NCI-H187 (cell line): ENCODE measurements around the gene IRAK2.

Source experiments
- DNase-seq, 2 experiments: peaks; one replicate each; lab custom pipeline; 2025; lab: John Stamatoyannopoulos, UW

The IRAK2 gene

DNA sequence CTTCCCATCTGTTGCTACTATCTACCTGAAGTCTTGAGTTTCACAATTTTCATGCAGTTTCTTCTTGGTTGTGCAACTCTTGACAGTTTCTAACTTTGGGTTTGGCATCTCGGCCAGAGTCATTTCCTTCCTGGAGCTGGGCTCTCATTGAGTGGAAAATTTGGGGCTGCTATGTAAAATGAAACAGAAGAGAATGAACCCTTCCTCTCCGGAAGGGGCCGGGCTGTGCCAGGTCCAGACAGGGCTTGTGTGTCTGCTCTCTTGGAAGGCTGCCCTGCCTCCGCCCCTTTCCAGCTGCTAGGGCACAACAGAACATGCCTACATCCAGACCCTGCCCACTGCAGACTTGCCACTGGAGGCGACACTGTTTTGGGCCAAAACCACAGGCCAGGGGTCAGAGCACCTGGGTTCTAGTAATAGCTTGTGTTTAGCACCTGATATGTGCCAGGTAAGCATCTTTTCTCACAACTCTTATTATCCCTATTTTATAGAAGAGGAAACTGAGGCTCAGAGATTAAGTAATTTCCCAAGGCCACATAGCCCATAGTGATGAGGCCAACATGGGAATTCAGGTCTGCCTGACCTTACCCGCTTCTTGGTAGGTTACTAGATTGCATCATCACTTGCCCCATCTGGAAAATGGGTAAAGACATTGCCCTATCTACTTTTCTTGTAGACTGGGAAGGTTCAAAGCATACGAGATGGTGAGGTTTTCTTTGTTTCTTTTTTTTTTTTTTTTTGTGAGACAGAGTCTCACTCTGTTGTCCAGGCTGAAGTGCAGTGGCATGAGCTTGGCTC lies 25.0 kb downstream of the IRAK2 start:
- DNase-seq: no peak

DNA sequence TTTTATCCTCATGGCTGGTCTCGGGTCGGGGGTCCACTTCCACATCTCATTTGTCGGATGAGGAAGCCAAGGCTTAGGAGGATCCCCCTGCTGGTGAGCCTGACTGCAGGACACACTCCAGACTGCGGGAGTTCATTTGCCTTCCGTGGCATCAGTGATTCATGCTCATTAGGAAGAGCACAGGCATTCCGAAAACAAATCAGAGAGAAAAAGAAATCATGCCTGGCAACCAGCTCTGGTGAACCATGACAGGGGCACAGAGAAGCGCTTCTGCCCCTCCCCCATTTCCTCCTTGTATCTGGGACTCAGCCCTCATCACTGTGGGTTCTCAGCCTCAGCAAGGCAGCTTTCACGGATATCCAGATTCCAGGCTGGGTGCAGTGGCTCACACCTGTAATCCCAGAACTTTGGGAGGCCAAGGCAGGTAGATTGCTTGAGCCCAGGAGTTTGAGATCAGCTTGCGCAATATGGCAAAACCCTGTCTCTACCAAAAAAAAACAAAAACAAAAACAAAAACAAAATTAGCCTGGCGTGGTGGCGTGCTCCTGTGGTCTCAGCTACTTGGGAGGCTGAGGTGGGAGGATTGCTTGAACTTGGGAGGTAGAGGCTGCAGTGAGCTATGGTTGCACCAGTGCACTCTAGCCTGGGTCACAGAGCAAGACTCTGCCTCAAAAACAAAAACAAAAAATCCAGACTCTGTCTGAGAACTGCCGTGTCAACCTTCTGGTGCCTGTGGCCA lies 28.4 kb downstream of the IRAK2 start:
- DNase-seq: no peak

DNA sequence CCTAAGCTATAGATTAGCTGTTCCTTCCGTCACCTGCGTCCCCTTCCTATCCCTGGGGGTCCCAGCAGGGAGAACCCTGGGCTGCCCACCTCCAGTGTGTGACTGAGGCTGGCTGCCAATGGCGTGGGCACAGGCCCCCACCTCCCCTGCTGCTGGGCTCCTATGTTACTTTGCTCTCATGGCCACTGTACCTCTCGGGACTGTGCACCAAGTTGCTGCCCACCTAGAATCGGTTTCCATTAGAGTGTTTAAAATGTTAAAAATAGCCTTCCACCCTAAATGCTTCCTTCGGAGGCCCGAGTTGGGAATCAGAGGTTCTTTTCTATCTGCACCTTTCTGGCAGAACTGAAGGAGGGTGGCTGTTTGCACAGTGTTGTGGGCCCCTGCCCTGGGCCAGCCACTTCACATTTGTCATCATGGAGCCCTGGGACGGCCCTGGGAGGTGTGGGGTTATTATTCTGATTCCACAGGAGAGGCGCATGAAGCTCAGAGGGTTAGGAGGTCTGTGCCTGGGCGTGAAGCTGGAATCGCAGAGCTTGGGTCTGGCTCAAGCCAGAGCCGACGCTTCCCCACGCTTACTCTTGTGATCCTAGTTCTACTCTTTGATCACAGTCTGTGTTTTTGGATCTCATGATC lies 29.1 kb downstream of the IRAK2 start:
- no peak for DNase-seq

DNA sequence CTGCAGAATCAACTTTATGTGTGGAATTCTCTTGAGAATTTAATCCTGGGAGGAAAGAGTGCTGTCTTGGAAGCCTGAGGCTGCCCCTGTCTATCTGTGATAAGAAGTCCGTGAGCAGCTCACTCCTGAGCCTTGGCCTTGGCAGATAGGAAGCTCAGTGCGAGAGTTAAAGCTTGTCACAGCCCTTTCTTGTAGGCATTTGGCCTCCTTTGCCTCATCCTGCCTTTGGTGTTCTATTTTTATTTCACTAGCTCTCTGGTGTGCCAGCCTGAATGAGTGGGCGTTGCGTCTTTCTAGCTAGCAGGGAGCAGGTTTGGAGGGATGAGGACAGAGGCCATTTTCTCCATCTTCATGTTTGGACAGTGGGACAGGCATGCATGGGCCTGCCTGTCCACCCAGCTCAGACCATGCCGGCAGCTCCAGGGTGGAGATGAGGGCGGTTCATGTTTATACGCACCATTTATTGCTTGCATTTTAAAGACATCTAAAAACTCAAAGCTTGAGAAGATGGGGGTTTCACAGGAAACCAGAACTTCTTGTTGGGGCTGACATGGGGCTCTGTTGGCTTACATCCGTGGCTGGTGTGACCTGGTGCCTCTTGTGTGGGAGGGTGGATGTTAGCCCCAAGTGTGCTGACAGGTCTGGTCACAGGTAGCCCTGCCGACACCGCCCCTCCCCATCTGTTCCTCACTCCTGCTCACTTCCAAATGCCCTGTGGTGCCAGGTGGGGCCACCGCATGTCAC lies 29.8 kb downstream of the IRAK2 start:
- no peak for DNase-seq

DNA sequence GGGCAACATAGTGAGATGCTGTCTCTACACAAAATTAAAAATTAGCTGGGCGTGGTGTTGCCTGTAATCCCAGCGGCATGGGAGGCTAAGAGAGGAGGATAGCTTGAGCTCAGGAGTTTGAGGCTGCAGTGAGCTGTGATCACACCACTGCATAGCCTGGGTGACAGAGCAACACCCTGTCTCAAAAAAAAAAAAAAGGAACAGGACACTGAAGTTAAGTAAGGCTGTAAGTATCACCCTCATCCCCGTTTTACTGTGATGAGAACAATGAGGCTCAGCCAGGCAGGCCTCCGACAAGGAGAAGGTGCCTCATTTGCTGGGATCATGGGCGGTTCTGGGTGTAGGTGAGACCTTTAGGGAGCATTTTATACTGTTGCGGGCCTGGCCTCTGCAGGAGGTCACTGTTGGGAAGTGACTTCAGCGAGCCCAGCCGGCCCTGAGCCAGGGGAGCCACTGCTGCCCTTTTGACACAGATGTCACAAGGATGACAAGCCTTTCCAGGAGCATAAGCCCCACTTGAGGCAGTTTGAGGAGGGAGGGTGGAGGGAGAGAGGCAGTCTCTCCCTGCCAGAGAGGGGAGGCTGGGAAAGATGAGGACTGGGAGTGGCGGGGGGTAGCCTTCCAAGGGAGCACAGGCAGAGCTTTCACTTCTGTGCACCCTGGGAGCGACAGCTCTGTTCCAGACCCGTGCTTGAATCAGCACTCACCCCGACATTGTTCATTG lies 30.8 kb downstream of the IRAK2 start:
- DNase-seq: no peak

DNA sequence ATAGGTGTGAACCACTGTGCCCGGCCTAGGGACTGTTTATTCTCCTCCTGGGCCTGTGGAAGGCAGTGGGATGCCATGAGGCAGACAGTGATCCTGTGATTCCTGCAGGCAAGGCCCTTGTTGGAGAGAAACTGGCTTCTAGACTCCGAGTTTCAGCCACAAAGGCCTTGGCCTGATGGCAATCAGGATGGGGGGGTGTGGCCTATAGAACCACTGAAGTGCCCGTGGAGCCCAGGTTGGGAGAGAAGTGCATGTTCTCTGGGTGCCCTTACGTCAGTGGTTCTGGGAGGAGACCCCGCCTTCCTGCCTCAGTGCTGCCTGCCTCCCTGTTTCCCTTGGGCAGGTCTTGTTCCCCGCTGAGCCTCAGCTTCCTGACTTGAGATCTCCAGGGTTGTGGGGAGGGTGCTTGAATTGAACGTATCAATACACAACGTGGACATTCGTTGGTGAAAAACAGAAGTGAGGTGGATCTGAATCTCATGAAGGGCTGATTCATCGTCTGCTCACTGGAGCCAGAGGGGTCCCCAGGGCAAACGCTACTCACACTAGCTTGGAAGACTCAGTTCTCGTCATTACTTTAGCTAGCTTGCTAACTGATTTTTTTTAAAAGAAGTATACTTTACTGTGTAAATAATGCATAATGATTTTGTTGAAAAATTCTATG lies 31.8 kb downstream of the IRAK2 start:
- DNase-seq: no peak

DNA sequence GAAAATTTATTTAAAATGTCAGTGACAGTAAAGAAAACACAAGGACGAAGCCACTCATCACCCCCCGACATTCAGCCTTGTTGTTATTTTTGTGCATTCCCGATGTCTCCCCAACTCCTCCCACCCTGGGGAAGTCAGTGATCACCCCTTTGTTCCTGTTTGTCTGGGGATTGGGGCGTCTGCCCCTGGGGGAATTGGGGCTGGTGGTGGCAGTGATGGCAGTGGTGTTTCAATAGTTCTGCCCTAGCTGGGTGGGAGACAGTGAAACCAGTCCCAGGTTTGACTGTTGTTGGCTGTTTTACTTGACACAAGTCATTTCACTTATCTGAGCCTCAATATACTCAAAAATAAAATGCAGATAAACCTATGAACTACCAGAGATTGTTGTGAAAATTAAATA lies 33.5 kb downstream of the IRAK2 start:
- DNase-seq: no peak

DNA sequence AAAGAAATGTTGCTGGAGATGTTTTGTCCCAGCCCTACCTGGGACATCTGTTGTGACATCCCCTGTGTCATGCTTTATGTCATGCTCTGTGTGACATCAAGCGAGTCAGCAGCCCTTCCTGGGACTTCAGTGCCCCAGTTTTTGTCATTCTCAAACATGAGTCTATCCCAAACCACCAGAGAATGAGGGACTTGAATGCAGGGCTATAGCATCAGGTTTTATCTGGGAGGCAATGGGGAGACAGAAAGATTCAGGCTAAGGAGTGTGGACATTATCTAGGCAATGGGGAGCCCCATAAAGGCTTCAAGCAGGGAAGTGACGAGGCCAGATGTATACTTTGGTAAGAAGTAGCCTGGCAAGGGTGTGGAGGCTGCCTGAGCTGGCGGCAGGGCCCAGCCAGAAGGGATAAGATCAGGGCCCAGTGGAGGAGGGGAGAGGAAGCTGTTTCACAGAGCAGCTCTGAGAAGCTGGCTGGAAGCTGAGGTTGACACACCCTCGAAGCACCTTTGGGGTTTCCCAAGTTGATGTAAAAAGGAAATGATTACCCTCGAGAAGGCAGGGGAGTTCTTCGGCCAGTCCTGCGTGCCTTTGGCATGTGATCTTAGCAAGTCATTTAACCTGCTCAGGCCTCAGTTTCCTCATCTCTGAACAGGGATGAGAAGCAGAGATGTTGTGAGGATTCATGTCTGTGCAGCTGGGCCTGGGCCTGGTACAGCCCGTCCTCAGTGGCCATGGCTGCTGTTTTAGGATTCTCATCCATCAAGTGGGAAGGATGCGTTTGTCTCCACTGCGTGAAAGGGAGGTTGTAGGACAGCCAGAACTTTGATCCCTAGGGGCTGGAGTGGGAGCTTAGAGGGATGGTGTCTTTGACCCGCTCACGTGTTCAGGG lies 34.3 kb downstream of the IRAK2 start:
- no peak for DNase-seq

DNA sequence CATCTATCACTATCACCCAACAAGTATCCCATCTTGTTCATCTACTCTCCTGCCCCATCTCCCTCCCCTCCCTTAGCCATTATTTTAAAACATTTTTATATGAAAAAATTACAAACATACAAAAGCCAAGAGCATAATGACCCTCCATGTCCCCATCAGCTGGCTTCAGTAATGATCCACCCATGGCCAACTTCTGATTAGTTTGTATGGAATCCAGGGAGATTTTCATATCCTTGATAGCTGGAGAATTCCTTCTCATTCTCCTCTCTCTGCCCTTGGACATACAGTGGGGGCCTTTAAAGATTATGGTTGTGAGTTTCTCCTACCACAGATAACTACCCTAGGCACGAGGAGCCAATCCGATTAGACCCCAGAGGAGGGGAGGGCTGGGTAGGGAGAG lies 40.2 kb downstream of the IRAK2 start:
- no peak for DNase-seq

DNA sequence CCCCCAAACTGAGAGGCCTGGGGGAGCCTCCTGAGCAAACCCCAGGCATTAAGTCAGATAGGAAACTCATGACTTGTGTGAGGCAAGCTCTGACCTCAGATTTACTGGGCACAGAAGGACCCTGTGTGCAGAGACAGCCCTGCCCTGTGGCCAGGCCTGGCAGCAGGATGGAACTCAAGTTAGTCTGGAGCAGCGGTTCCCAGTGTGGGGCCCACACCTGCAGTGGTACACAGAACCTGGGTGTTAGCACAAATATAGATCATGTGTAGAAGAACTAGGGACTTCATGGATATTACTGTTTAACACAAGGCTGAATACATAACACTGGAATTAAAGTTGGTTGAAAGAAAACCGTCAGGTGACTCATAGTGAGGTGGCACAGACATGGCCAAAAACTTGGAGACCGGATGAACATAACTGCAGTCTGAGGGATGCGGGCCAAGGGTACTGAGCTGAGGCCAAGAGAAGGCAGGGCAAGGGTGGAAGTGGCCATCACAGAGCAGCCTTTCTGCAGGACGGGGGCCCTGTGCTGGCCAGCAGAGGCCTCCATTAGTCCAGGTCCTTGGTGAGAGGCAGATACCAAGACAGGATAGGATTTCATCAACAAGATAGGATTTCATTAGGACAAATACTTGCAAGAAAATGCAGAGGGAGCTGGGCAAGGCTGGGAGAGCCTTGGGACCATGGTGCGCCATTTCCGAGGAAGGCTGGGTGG lies 40.9 kb downstream of the IRAK2 start:
- DNase-seq: no peak

DNA sequence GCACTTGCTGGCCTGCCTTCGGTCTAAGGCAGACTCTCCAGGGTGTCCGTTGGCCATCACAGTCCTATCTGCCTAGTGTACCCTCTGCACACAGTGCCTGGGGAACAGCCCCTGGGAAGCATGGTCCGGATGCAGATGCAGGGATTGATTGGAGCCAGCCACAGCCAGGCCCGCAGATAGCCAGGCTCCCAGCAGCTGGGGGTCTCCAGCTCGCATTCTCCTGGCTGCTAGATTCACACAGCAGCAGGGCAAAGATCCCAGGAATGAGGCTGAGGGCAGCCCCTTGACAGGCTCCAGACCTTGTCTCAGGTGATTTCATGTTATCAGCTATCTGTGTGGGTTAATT lies 41.4 kb downstream of the IRAK2 start:
- no peak for DNase-seq

DNA sequence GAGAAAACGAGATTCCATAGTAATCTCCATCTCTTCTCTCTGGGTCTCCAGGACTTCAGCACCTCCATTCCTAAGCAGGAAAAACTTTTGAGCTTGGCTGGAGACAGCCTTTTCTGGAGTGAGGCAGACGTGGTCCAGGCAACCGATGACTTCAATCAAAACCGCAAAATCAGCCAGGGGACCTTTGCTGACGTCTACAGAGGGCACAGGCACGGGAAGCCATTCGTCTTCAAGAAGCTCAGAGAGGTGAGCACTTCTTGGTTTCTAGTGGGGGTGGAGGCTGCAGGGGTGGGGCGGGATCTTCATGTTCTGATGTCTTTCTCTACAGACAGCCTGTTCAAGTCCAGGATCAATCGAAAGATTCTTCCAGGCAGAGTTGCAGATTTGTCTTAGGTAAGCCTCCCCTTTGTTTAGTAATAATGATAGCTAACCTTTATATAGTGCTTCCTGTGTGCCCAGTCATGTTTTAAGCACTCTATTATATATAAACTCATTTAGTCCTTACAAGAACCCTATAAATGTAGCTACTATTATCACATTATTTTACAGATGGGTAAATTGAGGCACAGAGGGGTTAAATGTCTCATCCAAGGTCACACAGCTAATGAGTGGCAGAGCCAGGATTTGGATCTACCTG lies 48.6 kb downstream of the IRAK2 start:
- no peak for DNase-seq

DNA sequence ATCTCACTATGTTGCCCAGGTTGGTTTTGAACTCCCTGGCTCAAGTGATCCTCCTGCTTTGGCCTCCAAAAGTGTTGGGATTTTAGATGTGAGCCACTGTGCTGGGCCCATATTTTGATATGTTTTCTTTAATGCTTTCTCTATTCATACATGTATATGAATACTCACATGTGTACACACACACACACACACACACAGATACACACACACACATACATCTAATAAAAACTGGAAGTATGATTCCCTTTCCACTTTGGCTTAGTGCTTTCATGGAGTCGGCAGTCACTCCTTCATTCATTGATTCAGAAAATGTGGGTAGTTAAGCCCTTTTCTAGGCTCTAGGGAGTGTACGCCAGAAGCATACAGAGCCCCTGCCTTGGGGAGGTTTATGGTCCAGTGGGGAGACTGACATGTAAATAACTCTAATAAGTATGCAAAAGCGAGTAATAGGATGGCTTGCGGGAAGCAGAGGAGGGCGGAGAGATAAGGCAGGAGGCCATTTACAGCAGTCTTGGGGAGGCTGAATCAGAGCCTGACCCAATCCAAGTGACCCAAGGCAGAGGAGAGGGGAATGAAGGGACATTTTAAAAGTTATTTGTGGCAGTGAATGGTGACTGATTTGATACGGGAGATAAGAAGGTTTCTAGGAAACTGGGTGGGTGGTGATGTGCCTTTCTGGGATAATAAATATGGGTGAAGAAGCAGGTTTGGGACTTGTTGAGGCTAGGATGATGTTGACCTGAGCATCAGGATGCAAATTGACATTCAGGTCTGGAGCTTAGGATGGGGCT lies 51.1 kb downstream of the IRAK2 start:
- no peak for DNase-seq

DNA sequence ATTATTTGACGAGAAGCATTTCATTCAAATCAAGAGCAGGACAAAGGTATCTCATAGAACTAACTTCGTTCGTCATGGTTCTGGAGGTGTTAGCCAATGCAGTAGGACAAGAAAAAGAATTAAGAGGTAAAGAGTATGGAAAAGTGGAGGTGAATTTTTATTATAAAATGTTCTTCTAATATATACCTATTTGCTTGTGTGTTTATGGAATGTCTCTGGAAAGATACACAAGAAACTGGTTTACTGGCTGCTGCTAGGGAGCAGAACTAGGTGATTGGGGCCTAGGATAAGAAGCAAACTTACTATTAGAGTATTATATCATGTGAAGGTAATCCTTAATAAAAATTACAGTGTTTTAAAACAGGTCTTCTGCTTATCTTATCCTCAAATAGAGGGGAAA lies 52.6 kb downstream of the IRAK2 start:
- DNase-seq: no peak

DNA sequence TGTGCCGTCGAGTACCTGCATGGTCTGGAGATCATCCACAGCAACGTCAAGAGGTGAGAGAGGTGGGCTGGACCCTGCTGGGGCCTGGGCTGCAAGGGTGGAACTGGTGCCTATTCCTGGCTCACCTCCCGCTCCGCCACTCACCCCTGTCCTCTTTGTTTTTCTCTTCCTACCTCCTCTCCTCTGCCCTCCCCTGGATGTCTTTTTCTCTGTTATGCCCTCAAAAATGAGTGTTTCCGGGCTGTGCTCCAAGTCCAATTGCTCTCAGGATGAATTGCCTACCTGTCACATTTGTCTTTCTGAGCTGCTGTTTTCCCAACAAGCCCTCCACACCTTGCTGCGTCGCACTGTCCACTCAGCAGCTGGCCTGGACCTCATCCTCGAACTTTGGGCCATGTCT lies 55.0 kb downstream of the IRAK2 start:
- DNase-seq: no peak

DNA sequence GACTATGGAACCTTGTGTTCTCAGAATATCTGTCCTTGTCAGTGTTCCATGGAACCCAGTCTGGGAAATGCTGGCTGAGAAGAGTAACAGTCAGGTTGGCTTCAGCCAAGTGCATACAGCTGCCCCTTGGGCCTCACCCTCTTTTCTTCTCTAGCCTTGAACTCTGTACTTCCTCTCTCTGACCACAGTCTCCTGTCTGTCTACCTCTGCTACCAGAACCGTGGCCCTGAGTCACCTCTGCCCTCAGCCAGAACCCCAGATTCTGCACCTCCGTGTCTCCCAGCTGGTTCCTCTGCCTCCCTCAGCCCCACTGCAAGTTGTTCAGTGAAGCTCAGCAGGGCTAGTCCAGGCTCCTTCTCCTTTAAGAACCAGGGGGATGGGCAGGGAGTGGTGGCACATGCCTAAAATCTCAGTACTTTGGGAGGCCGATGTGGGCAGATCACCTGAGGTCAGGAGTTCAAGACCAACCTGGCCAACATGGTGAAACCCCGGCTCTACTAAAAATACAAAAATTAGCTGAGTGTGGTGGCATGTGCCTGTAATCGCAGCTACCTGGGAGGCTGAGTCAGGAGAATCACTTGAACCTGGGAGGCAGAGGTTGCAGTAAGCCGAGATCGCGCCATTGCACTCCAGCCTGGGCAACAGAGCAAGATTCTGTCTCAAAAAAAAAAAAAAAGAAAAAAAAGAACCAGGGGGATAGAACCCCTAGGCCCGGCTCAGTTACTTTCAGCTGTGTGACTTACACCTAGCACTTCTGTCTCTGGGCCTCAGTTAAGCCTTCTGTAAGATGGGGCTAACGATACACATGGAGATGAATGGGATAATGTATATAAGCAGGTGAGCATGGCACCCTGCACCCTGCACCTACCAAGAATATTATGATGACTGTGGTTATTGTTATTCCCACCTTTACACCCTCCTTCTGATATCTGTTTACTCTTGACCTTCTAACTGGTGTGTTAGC lies 59.2 kb downstream of the IRAK2 start:
- DNase-seq: no peak
